ENCODE data around the gene THRB.

The THRB gene

DNA sequence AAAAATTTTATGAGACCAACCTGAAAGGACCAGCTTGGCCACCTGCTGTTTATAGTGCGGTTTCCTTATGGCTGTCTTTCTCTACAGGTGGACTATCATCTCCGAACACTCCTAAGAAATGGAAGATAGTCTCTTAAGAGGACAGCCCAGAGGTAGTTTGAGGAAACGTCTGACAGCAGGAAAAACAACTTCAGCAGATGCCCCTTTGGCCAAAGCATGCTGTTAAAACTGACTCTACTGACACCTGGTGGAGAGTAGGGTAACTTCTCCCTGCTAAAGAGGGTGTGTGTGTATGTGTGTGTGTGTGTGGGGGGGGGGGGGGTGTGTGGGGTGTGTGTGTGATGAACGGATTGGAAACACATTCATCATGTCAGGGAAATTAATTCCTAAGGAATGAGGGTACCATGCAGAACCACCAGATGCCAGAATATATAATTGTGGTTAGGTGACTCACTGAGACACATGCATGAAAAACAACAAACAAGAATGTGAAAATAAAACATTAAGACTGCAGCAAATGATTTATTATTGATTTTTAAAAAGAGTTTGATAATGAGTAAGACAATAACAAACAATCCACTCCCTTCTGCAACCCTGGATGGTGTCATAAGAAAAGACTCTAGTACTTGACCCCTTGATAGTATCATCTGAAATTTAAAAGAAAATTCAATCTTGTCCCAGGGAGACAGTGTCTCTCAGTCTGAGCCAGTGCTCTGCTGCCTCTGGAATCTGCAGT is 256.5 kb downstream of the THRB start:
- Mint-ChIP-seq H3K36me3 (no peaks in the 10 kb centered on the region), H3K9me3 (no peaks in the 10 kb centered on the region), H3K27me3 (no peaks in the 10 kb centered on the region), H3K27ac (no peak overlapping the region), H3K4me3 (no peak overlapping the region), H3K4me1 (no peaks in the 10 kb centered on the region)

DNA sequence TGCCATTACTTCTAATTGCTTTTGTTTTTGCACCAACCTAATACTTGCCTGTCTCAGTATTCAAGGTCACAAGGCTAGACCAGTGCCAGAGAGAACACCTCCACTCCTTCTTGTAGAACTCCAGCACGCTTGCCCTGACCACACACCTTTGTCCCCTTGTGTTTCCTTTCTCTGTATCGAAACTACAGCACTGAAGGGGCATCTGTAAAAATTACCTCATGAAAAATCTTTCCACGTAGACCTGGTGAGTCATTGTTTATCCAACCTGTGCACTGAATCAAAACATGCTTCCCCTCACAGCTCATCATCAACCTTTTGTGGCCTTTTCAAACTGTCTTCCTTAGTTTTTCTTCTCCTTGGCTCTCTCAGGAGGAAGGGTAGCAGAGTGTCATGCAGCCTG is 259.5 kb downstream of the THRB start:
- no peaks in the 10 kb centered on the region for H3K4me1 Mint-ChIP-seq
- H3K9me3 Mint-ChIP-seq, result no peaks in the 10 kb centered on the region
- H3K27me3 Mint-ChIP-seq, result no peaks in the 10 kb centered on the region
- no peak overlapping the region for H3K27ac Mint-ChIP-seq
- no peaks in the 10 kb centered on the region for H3K36me3 Mint-ChIP-seq
- no peak overlapping the region for H3K4me3 Mint-ChIP-seq

DNA sequence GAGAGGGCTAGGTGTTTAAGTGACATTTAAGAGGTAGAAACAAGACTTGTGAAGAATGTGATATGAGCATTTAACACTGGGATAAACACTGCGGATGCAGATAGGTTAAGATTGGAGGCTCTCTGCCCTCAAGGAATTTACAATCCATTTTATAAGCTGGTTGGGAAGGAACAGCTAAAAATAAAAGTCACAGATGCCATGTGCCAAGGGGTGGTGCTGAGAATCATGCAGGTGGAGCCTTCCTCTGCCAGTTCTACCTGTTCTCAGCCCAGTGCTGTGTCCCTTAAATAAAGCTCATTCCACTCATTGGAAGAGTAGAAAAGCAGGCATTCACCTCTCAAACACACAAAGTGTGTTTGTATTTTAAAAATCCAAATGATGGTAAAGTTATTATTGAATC is 261.9 kb downstream of the THRB start:
- Mint-ChIP-seq H3K27me3 (no peaks in the 10 kb centered on the region), H3K4me1 (no peaks in the 10 kb centered on the region), H3K27ac (no peak overlapping the region)

DNA sequence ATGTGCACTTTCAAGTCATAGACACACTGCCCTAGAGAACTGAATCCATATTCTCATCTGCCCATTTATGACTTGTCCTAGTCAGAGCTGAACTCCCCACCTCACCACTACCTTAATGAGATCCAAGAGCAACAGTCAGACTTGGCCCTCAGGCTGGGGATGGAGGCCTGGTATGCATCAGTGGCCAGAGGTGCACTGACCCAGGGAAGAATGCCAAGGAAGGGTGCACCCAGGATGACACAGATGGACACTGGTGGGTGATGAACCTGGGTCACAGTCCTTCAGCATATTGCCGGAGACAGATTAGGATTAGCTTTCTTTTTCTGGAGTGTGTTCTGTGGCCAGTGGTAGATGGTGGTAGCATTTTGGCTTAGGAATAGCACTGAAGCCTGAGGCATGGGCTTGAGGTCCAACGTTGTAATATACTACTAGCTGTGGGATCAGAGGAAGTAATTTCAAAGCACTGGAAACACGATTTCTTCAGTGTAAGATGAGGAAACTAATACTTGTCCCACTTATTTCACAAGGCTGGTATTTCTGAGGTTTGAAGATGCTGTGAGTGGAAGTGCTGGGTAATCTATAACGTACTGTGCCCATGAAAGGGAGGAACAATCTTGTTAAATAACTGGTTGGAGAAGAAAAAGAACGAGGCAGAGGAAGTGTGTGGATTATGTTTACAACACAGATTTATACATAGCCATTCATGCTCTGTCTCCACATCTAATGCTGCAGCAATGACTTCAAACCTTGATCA is 265.0 kb downstream of the THRB start:
- H3K4me1 Mint-ChIP-seq, result no peaks in the 10 kb centered on the region
- no peaks in the 10 kb centered on the region for H3K27me3 Mint-ChIP-seq
- H3K36me3 Mint-ChIP-seq, result no peaks in the 10 kb centered on the region
- no peak overlapping the region for H3K4me3 Mint-ChIP-seq
- no peak overlapping the region for H3K27ac Mint-ChIP-seq
- H3K9me3 Mint-ChIP-seq, result no peaks in the 10 kb centered on the region

More for the DNA sequence above, 261.9 kb downstream of the THRB start:
- no peaks in the 10 kb centered on the region for H3K36me3 Mint-ChIP-seq
- no peak overlapping the region for H3K4me3 Mint-ChIP-seq
- no peaks in the 10 kb centered on the region for H3K9me3 Mint-ChIP-seq

DNA sequence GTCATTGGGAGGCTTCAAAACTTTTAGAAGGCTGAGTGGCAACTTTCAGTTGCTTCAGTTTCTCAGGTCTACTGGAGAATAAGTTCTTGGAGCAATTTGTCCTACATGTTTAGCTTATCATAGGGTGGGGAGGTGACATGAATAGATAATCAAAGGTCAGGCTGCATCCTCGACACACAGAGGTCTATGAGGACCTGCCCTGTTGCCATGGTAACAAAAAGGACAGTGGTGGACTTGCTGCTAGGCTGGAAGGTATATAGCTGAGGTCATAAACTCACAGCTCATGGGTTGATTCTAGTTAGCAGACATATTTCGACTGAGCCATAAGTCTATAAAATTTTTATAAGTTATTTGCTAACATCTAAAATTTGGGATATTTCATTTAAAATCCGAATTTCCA is 267.0 kb downstream of the THRB start:
- peaks cover 3% of the 10 kb centered on the region for H3K27me3 Mint-ChIP-seq
- H3K27ac Mint-ChIP-seq, result no peak overlapping the region
- H3K4me3 Mint-ChIP-seq, result no peak overlapping the region
- H3K36me3 Mint-ChIP-seq, result no peaks in the 10 kb centered on the region
- H3K4me1 Mint-ChIP-seq, result no peaks in the 10 kb centered on the region
- H3K9me3 Mint-ChIP-seq, result no peaks in the 10 kb centered on the region

DNA sequence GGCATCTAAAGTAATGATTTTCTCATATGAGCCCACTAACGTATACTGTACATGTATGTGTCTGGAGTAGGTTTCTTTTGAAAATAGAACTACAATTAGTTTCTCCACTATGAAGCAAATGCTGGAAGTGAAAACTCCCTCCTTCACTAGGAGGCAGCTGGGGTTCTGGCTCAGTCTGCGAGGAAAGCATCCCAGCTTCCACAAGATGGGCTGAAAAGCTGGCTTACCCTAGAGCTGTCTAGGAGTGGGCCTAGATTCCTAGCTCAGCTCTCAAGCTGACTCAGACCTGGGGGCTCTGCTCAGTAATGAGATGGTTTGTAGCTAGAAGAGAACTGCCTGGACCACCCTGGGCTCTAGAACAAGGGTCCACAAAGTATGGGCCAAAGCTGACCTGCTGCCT is 268.3 kb downstream of the THRB start:
- H3K4me1 Mint-ChIP-seq, result no peaks in the 10 kb centered on the region
- no peak overlapping the region for H3K4me3 Mint-ChIP-seq

DNA sequence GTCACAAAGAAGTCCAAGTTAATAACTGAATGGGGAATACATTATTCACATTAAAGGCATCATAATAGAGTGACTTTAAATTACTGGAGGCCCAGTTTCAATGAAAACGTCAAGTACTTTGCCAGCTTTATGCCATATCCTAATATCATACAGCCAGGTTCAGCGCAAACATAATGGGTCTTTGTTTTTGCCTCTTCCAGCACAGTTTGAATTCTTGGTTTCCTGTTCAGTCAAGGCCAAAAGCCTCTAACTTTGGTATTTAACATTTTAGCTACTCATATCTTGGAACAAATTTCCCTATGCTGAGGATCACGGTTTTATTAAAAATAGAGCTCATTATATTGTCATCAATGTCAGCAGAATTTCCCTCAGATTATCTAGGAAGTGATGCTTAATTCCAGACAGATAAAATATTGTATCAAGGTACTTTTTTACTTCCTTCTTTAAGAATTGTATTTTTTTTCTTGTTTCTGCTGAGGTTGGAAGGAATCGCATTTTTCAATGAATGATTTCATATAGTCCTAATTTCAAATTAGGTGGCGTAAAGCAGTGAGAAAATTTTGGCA is 269.2 kb downstream of the THRB start:
- Mint-ChIP-seq H3K4me3 (no peak overlapping the region), H3K27me3 (peaks cover 5% of the 10 kb centered on the region), H3K27ac (no peak overlapping the region), H3K9me3 (no peaks in the 10 kb centered on the region), H3K4me1 (no peaks in the 10 kb centered on the region), H3K36me3 (no peaks in the 10 kb centered on the region)

More for the DNA sequence above, 268.3 kb downstream of the THRB start:
- H3K36me3 Mint-ChIP-seq, result no peaks in the 10 kb centered on the region
- H3K9me3 Mint-ChIP-seq, result no peaks in the 10 kb centered on the region
- no peak overlapping the region for H3K27ac Mint-ChIP-seq
- H3K27me3 Mint-ChIP-seq, result peaks cover 5% of the 10 kb centered on the region

DNA sequence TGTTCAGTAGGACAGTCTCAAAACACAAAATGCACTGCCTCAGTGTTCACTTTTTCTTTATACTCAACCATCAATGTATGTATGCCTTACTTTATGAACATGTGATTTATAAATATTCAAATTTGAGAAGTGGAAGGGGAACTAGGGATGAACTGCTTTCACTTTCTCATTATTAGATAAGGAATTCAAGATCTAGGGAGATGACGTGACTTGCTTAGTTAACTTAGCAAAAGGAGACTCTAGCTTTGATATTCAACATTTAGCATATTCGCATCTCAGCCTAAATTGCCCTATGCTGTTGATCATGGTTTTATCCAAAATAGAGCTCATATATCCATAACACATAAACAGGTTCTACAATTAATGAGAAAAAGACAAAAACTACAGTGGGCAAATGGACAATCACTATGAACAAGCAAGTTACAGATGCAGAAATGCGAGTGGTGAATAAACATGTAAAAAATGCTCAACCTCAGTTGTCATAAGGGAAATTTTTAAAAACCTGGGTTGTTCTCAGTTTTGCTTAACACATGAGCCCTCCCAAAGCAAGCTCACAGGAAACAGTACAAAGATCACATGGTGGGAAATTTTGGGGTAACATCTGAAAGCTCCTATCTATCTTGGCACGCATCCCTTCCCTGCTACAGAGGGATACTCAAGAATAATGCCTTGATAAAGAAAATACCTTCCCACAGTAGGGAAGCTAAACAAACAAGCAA is 269.8 kb downstream of the THRB start:
- Mint-ChIP-seq H3K27me3 (peaks cover 5% of the 10 kb centered on the region), H3K9me3 (no peaks in the 10 kb centered on the region), H3K4me3 (no peak overlapping the region), H3K4me1 (no peaks in the 10 kb centered on the region), H3K27ac (no peak overlapping the region), H3K36me3 (no peaks in the 10 kb centered on the region)

DNA sequence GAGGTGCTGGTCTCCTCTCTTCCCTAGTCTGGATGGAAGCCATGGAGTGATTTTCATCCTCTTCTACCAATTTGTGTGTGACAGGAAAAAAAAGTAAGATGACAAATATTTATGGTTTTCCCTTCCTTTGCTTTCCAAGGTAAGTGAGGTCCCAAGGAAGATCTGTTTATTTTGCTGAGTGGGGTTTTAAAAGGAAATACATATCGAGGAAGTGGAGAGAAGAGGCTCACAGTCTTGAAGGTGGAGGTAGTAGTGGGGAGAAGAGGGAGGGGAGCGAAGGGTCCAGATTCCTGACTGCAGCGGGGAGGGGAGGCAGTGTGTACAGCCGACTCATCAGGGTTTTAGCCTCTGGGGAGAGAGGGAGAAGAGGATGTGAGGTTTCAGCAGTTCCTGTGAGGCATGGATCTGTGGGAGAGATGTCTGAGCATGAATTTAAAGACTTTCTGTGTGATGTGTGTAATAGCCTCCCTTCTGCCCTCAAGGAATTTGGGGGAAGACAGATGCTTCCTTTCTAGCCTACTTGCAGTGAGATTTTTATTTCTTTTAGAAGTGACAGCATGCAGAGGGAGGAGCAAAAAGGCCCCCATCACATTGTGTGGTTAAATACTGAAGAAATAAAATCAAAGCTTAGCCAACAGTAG is 272.4 kb downstream of the THRB start:
- H3K4me1 Mint-ChIP-seq, result no peaks in the 10 kb centered on the region
- H3K27ac Mint-ChIP-seq, result no peak overlapping the region
- no peaks in the 10 kb centered on the region for H3K36me3 Mint-ChIP-seq
- H3K9me3 Mint-ChIP-seq, result no peaks in the 10 kb centered on the region
- peaks cover 5% of the 10 kb centered on the region for H3K27me3 Mint-ChIP-seq
- no peak overlapping the region for H3K4me3 Mint-ChIP-seq

DNA sequence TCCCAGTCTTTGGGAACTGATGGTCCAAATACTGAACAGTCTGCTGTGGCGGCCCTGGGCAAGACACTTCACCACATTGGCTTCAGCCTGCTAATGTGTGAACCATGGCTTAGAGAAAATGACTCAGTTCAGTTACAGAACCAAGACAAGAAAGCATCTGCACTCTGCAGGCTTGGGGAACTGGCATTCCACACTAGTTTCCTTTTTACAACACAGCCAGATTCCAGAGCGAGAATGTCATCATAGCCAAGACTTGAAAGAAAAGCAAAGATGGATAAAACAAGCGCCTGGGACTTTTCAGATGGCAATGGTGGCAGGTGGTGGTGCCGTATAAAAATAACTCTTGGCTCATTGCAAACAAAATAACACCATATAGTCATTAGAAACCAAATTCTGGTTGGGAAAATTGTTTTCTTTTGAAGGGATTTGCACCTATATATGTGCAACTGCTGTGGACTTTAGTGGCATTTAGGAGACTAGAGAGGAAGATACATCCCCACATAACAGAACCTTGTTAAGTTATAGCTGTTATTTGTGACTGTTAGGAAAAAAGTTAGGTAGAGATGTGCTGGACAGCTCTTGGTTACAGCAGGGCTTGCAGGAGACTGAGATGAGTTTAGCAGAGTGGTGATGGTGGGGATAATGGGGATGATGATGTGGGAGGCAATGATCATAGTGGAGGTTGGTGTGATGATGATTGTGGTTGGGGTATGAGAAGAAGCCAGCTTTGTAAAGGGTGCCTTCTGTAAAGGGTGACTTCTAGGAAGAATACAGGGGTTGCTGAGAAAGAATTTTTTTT is 273.6 kb downstream of the THRB start:
- no peaks in the 10 kb centered on the region for H3K36me3 Mint-ChIP-seq
- H3K4me3 Mint-ChIP-seq, result no peak overlapping the region
- H3K27me3 Mint-ChIP-seq, result peaks cover 5% of the 10 kb centered on the region
- H3K27ac Mint-ChIP-seq, result no peak overlapping the region
- H3K4me1 Mint-ChIP-seq, result no peaks in the 10 kb centered on the region
- H3K9me3 Mint-ChIP-seq, result no peaks in the 10 kb centered on the region

DNA sequence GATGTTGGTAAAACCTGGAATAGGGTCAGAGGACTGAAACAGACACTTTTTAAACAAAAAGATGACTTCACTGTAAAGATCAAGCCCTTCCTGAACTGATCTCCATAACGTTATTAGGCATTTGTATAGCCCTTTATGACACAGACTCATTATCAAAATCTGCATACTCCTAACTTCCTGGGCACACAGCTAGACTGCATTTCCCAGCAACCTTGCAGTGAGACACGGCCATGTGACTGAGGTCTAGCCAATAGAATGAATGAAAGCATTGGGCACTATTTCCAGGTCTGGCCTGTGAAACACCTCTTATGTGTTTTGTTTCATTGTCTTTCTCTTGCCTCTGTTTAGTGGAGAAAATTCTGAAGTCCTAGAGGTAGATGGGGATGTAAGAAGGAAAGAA is 279.1 kb downstream of the THRB start:
- H3K36me3 Mint-ChIP-seq, result no peaks in the 10 kb centered on the region
- no peaks in the 10 kb centered on the region for H3K27me3 Mint-ChIP-seq
- no peak overlapping the region for H3K4me3 Mint-ChIP-seq
- no peak overlapping the region for H3K27ac Mint-ChIP-seq
- H3K9me3 Mint-ChIP-seq, result no peaks in the 10 kb centered on the region
- no peaks in the 10 kb centered on the region for H3K4me1 Mint-ChIP-seq

DNA sequence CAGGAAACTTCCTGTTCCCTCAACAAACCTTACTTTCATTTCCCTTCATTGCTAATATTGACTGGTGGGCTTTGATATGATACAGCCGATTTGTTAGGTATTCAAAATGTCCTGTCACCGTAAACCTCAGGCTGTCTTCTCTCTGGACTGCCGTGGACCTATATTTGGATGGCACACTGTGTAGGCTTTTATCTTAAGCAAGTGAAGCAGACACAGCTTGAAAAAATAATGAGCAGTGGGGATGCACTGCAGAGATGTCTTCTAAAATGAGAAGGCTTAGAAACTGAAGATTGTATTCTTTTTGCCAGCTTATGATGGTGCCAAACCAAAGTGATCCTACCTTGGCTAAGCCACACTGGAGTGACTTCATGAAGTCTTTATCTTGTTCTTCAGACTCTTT is 283.3 kb downstream of the THRB start:
- no peak overlapping the region for H3K27ac Mint-ChIP-seq

DNA sequence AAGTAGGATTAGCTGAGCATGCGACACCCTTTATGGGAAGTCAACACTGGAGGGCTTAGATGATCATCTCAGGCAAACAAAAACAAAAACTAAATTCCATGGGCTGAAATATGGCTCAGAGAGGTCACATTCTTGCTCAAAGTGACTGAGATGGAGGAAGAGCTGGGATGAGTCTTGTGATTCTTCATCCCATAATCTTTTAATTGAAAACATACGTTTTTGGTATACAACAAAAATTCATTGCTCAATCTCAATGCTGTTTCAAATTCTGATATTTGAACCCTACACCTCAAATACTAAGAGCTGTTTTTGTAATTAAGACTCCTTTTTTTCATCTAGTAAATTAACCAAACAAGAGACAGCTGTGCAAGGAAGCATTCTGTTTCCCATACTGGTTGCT is 292.6 kb downstream of the THRB start:
- no peaks in the 10 kb centered on the region for H3K36me3 Mint-ChIP-seq
- H3K4me1 Mint-ChIP-seq, result no peaks in the 10 kb centered on the region
- peaks cover 3% of the 10 kb centered on the region for H3K9me3 Mint-ChIP-seq
- H3K27me3 Mint-ChIP-seq, result peaks cover 8% of the 10 kb centered on the region
- no peak overlapping the region for H3K4me3 Mint-ChIP-seq
- no peak overlapping the region for H3K27ac Mint-ChIP-seq

More for the DNA sequence above, 283.3 kb downstream of the THRB start:
- H3K4me3 Mint-ChIP-seq, result no peak overlapping the region
- H3K27me3 Mint-ChIP-seq, result no peaks in the 10 kb centered on the region
- no peaks in the 10 kb centered on the region for H3K9me3 Mint-ChIP-seq
- no peaks in the 10 kb centered on the region for H3K4me1 Mint-ChIP-seq
- no peaks in the 10 kb centered on the region for H3K36me3 Mint-ChIP-seq

DNA sequence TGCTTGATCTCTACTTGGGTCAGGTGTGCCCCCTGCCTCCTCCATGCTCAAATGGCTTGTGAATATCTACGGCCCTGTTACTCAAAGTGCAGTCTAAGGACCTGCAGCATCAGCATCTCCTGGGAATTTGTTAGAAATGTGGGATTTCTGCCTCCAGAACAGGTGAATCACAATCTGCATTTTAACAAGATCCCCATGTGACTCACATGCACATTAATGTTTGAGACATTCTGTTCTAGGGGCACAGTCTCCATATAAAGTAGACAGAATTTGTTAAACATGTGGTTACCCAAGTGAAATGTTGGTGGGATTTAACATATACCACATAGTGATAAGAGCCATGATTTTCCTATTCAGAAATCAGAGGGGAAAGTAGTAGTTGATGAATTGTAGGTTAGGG is 293.3 kb downstream of the THRB start:
- H3K4me3 Mint-ChIP-seq, result no peak overlapping the region
- no peak overlapping the region for H3K27ac Mint-ChIP-seq
- H3K36me3 Mint-ChIP-seq, result no peaks in the 10 kb centered on the region
- peaks cover 3% of the 10 kb centered on the region for H3K9me3 Mint-ChIP-seq
- H3K27me3 Mint-ChIP-seq, result peaks cover 8% of the 10 kb centered on the region
- no peaks in the 10 kb centered on the region for H3K4me1 Mint-ChIP-seq

DNA sequence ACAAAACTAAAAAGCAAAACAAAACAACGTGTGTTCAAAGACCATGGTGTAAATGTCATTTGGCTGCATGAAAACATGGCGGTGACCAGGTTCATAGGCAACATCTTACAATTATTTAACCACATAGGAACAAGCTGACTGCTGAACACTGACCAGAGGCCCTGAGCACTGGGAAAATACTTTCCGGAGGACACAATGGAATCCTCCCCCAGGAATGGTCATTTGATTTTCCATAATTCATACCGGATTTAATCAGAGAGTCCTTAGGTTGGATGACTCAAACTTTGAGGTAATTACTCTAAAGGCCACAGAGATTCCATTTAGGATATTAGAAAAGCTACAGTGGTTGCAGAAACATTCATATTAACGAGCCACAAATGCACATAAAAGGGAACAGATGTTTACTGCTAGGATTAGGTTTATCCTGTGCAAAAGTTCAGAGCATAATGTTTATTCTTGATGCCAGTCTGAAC is 294.8 kb downstream of the THRB start:
- Mint-ChIP-seq H3K27me3 (peaks cover 10% of the 10 kb centered on the region), H3K27ac (no peak overlapping the region), H3K9me3 (peaks cover 3% of the 10 kb centered on the region), H3K4me1 (no peaks in the 10 kb centered on the region), H3K4me3 (no peak overlapping the region), H3K36me3 (no peaks in the 10 kb centered on the region)
